Esophagus muscularis mucosa (tissue), 4 donors: ENCODE results near the gene ARL10. TPM values are rescaled to one million over a fixed set of nuclear protein-coding genes. Genes with fewer than 3 reads are reported as not detected.

Experiments
- DNase-seq: peaks from one replicate; pipeline ENCODE4 v3.0.0-alpha.2; 2017; ENCODE audit errors: extremely low spot score
- H3K27ac ChIP-seq, 4 donors: fragments of 200-600 bp; sonication (generic); replicated peaks in 1 of 4; 1 replicate in 3 of 4; 2 replicates in 1 of 4; pipeline ENCODE4 v1.5.1; 2016 to 2019; ENCODE audit warnings: mild to moderate bottlenecking in 1 of 4
- H3K27me3 ChIP-seq, 4 donors: fragments of 200-600 bp; sonication (generic); one replicate each; pipeline versions ENCODE4 v1.5.1 to v1.6.0; 2016 to 2019
- H3K36me3 ChIP-seq, 4 donors: fragments of 200-600 bp; sonication (generic); one replicate each; pipeline ENCODE4 v1.5.1; 2016 to 2019
- H3K4me1 ChIP-seq, 4 donors: fragments of 200-600 bp; sonication (generic); one replicate each; pipeline ENCODE4 v1.5.1; 2016 to 2019
- H3K4me3 ChIP-seq, 4 donors: fragments of 200-600 bp; sonication (generic); 1 replicate in 2 of 4; 2 replicates in 2 of 4; pipeline ENCODE4 v1.5.1; 2016 to 2019; ENCODE audit warnings: mild to moderate bottlenecking in 4 of 4, moderate library complexity in 1 of 4
- H3K9me3 ChIP-seq, 4 donors: fragments of 200-600 bp; sonication (generic); 1 replicate in 3 of 4; 2 replicates in 1 of 4; pipeline ENCODE4 v1.5.1; 2016 to 2019
- CTCF ChIP-seq, 3 experiments: fragments of 200-600 bp in 2 of 3; fragments of 450-650 bp in 1 of 3; sonication (generic) in 2 of 3; IDR thresholded peaks; one replicate each; pipeline ENCODE4 v1.5.1; 2017 to 2019; ENCODE audit warnings: antibody characterized with exemption in 3 of 3, mild to moderate bottlenecking in 2 of 3, moderate library complexity in 1 of 3
- EP300 ChIP-seq: sonication (generic); formaldehyde crosslinking; IDR thresholded peaks from one replicate; pipeline ENCODE4 v1.6.1; 2017; ENCODE audit warnings: antibody characterized with exemption
- POLR2A ChIP-seq: fragments of 450-650 bp; IDR thresholded peaks from one replicate; pipeline ENCODE4 v1.6.1; 2017; ENCODE audit warnings: antibody characterized with exemption, moderate library complexity, mild to moderate bottlenecking, low read depth
- POLR2AphosphoS5 ChIP-seq, 2 donors: sonication (generic); formaldehyde crosslinking; IDR thresholded peaks; one replicate each; pipeline ENCODE4 v1.6.1; 2017; ENCODE audit warnings: antibody characterized with exemption in 2 of 2
- WGBS: methylation state at CpG from one replicate; pipeline ENCODE4 v1.1.5; 2018; 5-methylcytosine and 5-hydroxymethylcytosine counted together
- intact Hi-C: fragments of 100-400 bp; cut with DNase I; formaldehyde crosslinking; loops from one replicate; pipeline ENCODE4 v1.15.1; 2023
- total RNA-seq, 4 donors: library from RNA; depleted of rRNA; stranded (reverse); fragments of >200 nt; gene quantifications; one replicate each; pipeline versions ENCODE4 v1.1.0 to v1.2.1, GENCODE V29; 2016

Gene ARL10
- total RNA-seq, 4 donors from 2014 or later = 5.4 to 16.9 (median 7.1) TPM

DNA sequence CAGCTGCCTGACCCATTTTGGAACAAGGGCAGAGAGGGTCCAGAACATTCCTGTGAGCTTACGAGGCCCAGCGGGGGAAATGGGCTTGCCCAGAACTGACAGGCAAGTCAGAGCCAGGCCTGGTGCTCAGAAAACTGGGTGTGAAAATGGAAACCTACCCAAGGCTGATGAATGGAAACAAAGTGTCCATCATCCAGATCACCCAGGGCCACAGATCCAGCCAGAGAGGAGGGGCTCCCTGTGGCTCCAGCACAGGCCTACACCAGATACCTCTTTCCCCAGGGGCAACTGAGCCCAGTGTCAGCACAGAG is 47.9 kb downstream of the ARL10 start:
- no peak for DNase-seq
- WGBS = 38% methylated on average over 2 of the region's 2 CpGs

DNA sequence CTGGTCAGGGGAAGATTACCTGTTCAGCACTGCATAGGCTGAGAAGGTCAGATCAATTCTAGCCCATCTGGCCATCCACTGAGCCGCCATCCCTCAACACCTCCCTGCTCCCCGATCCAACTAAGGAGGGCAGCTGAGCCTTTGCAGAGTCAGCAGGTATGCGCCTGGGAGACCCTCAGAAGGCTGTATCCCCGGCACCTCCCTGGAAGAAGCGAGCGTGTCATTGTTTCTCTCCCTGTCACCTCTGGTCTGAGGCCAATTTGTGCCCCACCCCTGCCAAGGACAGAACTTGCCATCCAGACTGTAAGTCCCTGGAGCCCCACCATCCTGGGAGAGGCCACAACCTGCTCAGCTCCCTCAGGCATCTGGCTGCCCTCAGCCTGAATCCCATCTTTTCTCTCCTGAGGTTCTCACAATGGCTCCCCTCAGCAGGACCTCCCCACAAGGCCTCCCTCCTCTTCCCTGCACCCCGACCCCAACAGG is 48.5 kb downstream of the ARL10 start:
- DNase-seq = no peak
- intact Hi-C loops = loop anchor here (10.0 kb wide), 1 partner anchor 131 kb away; the partner anchor contains the start of gene CDHR2
- H3K4me3 ChIP-seq = no peak overlapping the region
- peaks cover 51 to 56% (median 53%) of the 10 kb centered on the region in 4 donors for H3K4me1 ChIP-seq
- H3K27me3 ChIP-seq = no peaks in the 10 kb centered on the region
- no peaks in the 10 kb centered on the region for H3K9me3 ChIP-seq
- peaks cover 7 to 24% (median 15%) of the 10 kb centered on the region in 4 donors for H3K36me3 ChIP-seq
- 97% methylated on average over 4 of the region's 7 CpGs for WGBS
- peak overlapping the region; percentile 49 to 98 (median 92) for H3K27ac ChIP-seq
- TF ChIP-seq POLR2AphosphoS5 (IDR thresholded peaks at IDR 0.05) (no peak), EP300 (no peak), POLR2A (no peak), CTCF (IDR thresholded peaks at IDR 0.05) (no peak)

More for the DNA sequence above, 47.9 kb downstream of the ARL10 start:
- H3K36me3 ChIP-seq = peaks cover 7 to 29% (median 20%) of the 10 kb centered on the region in 4 donors
- peak in 1 of 2 donors; percentile 45 for TF ChIP-seq POLR2AphosphoS5 (IDR thresholded peaks at IDR 0.05)
- no peak for TF ChIP-seq POLR2A
- no peak for TF ChIP-seq EP300
- H3K4me3 ChIP-seq = no peak overlapping the region
- no peaks in the 10 kb centered on the region for H3K27me3 ChIP-seq
- peak overlapping the region; percentile 49 to 98 (median 92) for H3K27ac ChIP-seq
- no peaks in the 10 kb centered on the region for H3K9me3 ChIP-seq
- intact Hi-C loops = loop anchor here (10.0 kb wide), 1 partner anchor 132 kb away; the partner anchor contains the start of gene CDHR2
- H3K4me1 ChIP-seq = peaks cover 51 to 59% (median 55%) of the 10 kb centered on the region in 4 donors

- peaks cover 5 to 16% (median 9%) of the 10 kb centered on the region in 4 donors for H3K36me3 ChIP-seq
- WGBS = 83% methylated on average over 3 of the region's 3 CpGs
- no peaks in the 10 kb centered on the region for H3K27me3 ChIP-seq
- peaks cover 51 to 56% (median 53%) of the 10 kb centered on the region in 4 donors for H3K4me1 ChIP-seq
- H3K27ac ChIP-seq = peak overlapping the region; percentile 86 to 98 (median 96)
- DNase-seq = no peak
- TF ChIP-seq POLR2A = no peak
- TF ChIP-seq POLR2AphosphoS5 (IDR thresholded peaks at IDR 0.05) = no peak
- no peak for TF ChIP-seq CTCF (IDR thresholded peaks at IDR 0.05)
- no peak for TF ChIP-seq EP300
- H3K9me3 ChIP-seq = no peaks in the 10 kb centered on the region
- intact Hi-C loops = loop anchor here (10.0 kb wide), 1 partner anchor 130 kb away; the partner anchor contains the start of gene CDHR2
- H3K4me3 ChIP-seq = peak overlapping the region in 3 of 4 donors; percentile 71 to 98 (median 92)
Observed at GRCh38 chr5:176414704-176415103, 49.4 kb downstream of the ARL10 start.

DNA sequence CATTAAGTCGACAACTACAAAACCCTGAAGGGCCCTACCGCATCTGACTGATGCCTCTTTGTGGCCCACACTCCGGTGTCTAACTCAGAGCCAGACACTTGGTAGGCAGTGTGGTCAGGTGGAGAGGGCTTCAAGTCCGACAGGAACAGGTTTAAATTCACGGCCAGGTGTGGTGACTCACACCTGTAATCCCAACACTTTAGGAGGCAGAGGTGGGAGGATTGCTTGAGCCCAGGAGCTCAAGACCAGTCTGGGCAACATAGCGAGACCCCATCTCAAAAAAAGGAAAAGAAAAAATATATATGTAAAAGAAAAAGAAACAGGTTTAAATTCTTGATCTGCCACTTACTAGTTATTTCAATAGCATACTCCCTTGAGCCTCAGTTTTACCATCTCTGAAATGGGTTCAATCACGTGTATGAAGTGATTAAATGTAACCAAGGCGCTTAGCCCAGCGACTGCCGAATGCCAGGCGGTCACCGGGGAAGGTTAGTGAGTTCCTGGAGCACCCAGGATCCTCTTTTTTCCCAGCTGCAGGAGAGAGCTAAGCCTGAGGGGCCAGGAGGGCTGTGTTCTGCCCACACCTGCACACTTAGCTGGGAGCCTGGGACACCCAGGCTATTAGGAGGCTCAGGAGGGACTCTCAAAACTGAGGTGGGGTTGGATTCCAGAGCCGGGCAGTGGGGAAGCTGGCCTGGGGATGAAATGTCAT is 50.1 kb downstream of the ARL10 start:
- Histone ChIP-seq H3K27me3 (no peaks in the 10 kb centered on the region), H3K27ac (peak overlapping the region; percentile 86 to 98 (median 96)), H3K4me1 (peaks cover 51 to 56% (median 53%) of the 10 kb centered on the region in 4 donors), H3K9me3 (no peaks in the 10 kb centered on the region), H3K36me3 (peaks cover 0 to 9% (median 3%) of the 10 kb centered on the region in 4 donors), H3K4me3 (peak overlapping the region; percentile 71 to 98 (median 95))
- TF ChIP-seq POLR2A (no peak), POLR2AphosphoS5 (IDR thresholded peaks at IDR 0.05) (peak in 1 of 2 donors; percentile 8)
- DNase-seq = no peak
- intact Hi-C loops = loop anchor here (10.0 kb wide), 1 partner anchor 129 kb away; the partner anchor contains the start of gene CDHR2
- 77% methylated on average over 12 of the region's 13 CpGs for WGBS

DNA sequence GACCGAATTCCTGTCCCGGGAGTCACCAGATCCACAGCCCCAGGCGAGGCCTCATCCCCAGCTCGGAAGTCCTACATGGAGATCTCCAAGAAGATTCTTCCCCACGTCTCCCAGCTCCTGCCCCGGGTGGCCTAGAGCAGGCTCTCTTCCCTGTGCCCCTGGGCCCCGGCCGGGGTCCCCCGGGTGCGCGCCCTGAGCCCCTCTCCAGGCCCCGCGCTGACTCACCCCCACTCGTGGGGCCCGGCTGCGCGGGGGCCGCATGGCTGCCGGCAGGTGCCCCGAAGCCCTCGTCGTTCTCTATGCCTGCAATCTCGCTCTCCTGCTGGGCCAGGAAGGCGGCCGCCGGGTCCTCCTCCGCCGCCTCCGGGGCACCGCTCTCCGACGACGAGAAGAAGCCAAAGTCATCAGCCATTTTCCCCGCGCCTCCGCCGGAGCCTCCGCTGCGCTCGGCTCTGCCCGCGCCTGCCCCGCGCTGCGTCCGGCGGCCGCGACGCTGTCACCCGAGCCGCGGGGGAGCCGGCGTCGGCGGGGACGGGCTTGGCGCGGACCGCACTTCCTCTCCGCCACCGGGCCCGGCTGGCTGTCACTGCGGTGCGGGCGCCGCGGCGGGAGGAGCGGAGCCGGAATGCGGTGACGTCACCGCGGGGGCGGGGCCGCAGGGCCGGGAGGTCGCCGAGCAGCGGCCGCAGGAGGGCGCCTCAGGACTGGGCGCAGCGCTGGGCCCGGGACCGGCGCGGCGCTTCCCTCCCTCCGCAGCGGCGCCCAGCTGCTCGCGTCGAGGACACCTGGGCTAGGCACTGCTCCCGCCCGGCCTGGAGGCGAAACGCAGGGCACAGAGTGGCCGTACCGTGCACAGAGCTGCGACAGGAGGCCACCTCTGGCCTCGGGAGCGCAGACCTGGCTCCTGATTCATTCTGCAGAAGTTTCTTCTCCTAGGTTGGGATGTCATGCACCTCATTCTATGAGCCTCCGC is 51.0 kb downstream of the ARL10 start, which contains the start of gene CLTB:
CLTB (minus strand) TSS at position 588 of the 973 bp plus-strand sequence; CDS start at position 412, 176 bp downstream.
- peak; percentile 96 for DNase-seq
- peaks cover 44 to 52% (median 50%) of the 10 kb centered on the region in 4 donors for H3K4me1 ChIP-seq
- TF ChIP-seq POLR2AphosphoS5 (IDR thresholded peaks at IDR 0.05) (peak; percentile 47 to 85), CTCF (IDR thresholded peaks at IDR 0.05) (peak; percentile 80 to 96 (median 83)), EP300 (no peak), POLR2A (no peak)
- peak within 1 kb of the TSS; percentile 71 to 98 (median 95) for H3K4me3 ChIP-seq
- WGBS = 8% methylated on average over 10 of the region's 107 CpGs
- intact Hi-C loops = loop anchor here (1.0 to 10.0 kb wide), 2 partner anchors 31 to 129 kb away; partner anchors contain the start of gene CDHR2
- peaks cover 0 to 6% (median 2%) of the 10 kb centered on the region in 4 donors for H3K36me3 ChIP-seq
- no peaks in the 10 kb centered on the region for H3K9me3 ChIP-seq
- peak within 1 kb of the TSS; percentile 86 to 98 (median 96) for H3K27ac ChIP-seq
- no peaks in the 10 kb centered on the region for H3K27me3 ChIP-seq
